ENCODE measurements around the gene GAS7. TPM values are rescaled to one million over a fixed set of nuclear protein-coding genes. Genes with fewer than 3 reads are reported as not detected.

Gene GAS7
- total and polyA plus RNA-seq, 2 donors (not counting 1 experiment from before 2014, with no cell fraction given): 3.4 to 13.6 TPM

GRCh38 chr17:10161386-10161785 lies 37.0 kb downstream of the GAS7 start:
- no peak overlapping the region for H3K27ac Mint-ChIP-seq
- DNase-seq (no peak), ATAC-seq (ENCODE audit: low read depth) (no peak)
- Histone ChIP-seq H3K36me3 (replicated peaks in 1 of 2; ENCODE audit: control extremely low read depth in 1 of 2, control insufficient read depth in 1 of 2, extremely low read depth in 1 of 2, insufficient read depth in 2 of 2, low read length in 1 of 2) (no peaks in the 10 kb centered on the region), H2AFZ (ENCODE audit: insufficient read depth, low read depth, low read length, poor library complexity, severe bottlenecking) (no peak overlapping the region), H3K79me2 (ENCODE audit: control insufficient read depth, insufficient read depth, low read length) (no peaks in the 10 kb centered on the region), H3K4me2 (replicated peaks; ENCODE audit: low read depth, low read length, poor library complexity, severe bottlenecking) (no peak overlapping the region), H4K20me1 (ENCODE audit: control insufficient read depth, insufficient read depth, low read length, poor library complexity, severe bottlenecking) (no peaks in the 10 kb centered on the region), H3K9me3 (ENCODE audit: control extremely low read depth in 1 of 3, control insufficient read depth in 2 of 3, insufficient read depth in 1 of 3, low read length in 2 of 3) (no peaks in the 10 kb centered on the region), H3K4me3 (ENCODE audit: control extremely low read depth in 1 of 5, extremely low read depth in 1 of 5, insufficient read depth in 1 of 5, low read depth in 2 of 5, low read length in 4 of 5) (no peak overlapping the region), H3K27me3 (replicated peaks in 1 of 4; ENCODE audit: control extremely low read depth in 1 of 4, control insufficient read depth in 3 of 4, insufficient read depth in 4 of 4, low read length in 3 of 4) (no peaks in the 10 kb centered on the region), H3K4me1 (ENCODE audit: control insufficient read depth in 2 of 2, insufficient read depth in 2 of 2, low read length in 2 of 2) (peaks cover 19% of the 10 kb centered on the region in 2 donors), H3K27ac (ENCODE audit: low read length in 2 of 2) (no peak overlapping the region), H3K9ac (ENCODE audit: low read length) (no peak overlapping the region)
- H3K4me3 Mint-ChIP-seq: no peak overlapping the region
- intact Hi-C loops (cut with micrococcal nuclease): no loop called here
- ChIA-PET POLR2A (no interaction called here), CTCF (interaction anchor here (1.6 kb wide), 1 partner anchor 10 kb away, joined by 3 read pairs; no protein-coding TSS in a partner anchor)
- TF ChIP-seq EZH2 (IDR thresholded peaks at IDR 0.05; ENCODE audit: borderline replicate concordance, insufficient read depth, low read depth, low read length, poor library complexity, severe bottlenecking) (no peak), CTCF (IDR thresholded peaks at IDR 0.05) (no peak)
- WGBS (ENCODE audit: insufficient coverage): 96% methylated on average over 5 of the region's 5 CpGs
- H3K9me3 Mint-ChIP-seq (ENCODE audit: insufficient read depth): no peaks in the 10 kb centered on the region
- H3K27me3 Mint-ChIP-seq: no peaks in the 10 kb centered on the region
- H3K4me1 Mint-ChIP-seq: peaks cover 28% of the 10 kb centered on the region

- Histone ChIP-seq H3K9me3 (ENCODE audit: control extremely low read depth in 1 of 3, control insufficient read depth in 2 of 3, insufficient read depth in 1 of 3, low read length in 2 of 3) (no peaks in the 10 kb centered on the region), H3K36me3 (replicated peaks in 1 of 2; ENCODE audit: control extremely low read depth in 1 of 2, control insufficient read depth in 1 of 2, extremely low read depth in 1 of 2, insufficient read depth in 2 of 2, low read length in 1 of 2) (no peaks in the 10 kb centered on the region), H3K9ac (ENCODE audit: low read length) (peak overlapping the region; percentile 24), H3K4me1 (ENCODE audit: control insufficient read depth in 2 of 2, insufficient read depth in 2 of 2, low read length in 2 of 2) (peaks cover 25 to 31% of the 10 kb centered on the region in 2 donors), H3K4me3 (ENCODE audit: control extremely low read depth in 1 of 5, extremely low read depth in 1 of 5, insufficient read depth in 1 of 5, low read depth in 2 of 5, low read length in 4 of 5) (peak overlapping the region in 1 of 5 experiments; percentile 25), H3K27me3 (replicated peaks in 1 of 4; ENCODE audit: control extremely low read depth in 1 of 4, control insufficient read depth in 3 of 4, insufficient read depth in 4 of 4, low read length in 3 of 4) (no peaks in the 10 kb centered on the region), H3K27ac (ENCODE audit: low read length in 2 of 2) (peak overlapping the region; percentile 82 to 88), H4K20me1 (ENCODE audit: control insufficient read depth, insufficient read depth, low read length, poor library complexity, severe bottlenecking) (no peaks in the 10 kb centered on the region), H3K4me2 (replicated peaks; ENCODE audit: low read depth, low read length, poor library complexity, severe bottlenecking) (peak overlapping the region; percentile 60), H2AFZ (ENCODE audit: insufficient read depth, low read depth, low read length, poor library complexity, severe bottlenecking) (peak overlapping the region; percentile 65), H3K79me2 (ENCODE audit: control insufficient read depth, insufficient read depth, low read length) (no peaks in the 10 kb centered on the region)
- peak overlapping the region; percentile 80 for H3K4me3 Mint-ChIP-seq
- peaks cover 30% of the 10 kb centered on the region for H3K4me1 Mint-ChIP-seq
- no peaks in the 10 kb centered on the region for H3K9me3 Mint-ChIP-seq (ENCODE audit: insufficient read depth)
- intact Hi-C loops (cut with micrococcal nuclease): loop anchor here (2.0 to 5.0 kb wide), 2 partner anchors 42 to 95 kb away; no protein-coding TSS in a partner anchor
- TF ChIP-seq EZH2 (IDR thresholded peaks at IDR 0.05; ENCODE audit: borderline replicate concordance, insufficient read depth, low read depth, low read length, poor library complexity, severe bottlenecking) (no peak), CTCF (IDR thresholded peaks at IDR 0.05) (no peak)
- POLR2A ChIA-PET: no interaction called here
- ATAC-seq (ENCODE audit: low read depth) (peak; percentile 79), DNase-seq (peak; percentile 83)
- CTCF ChIA-PET: interaction anchor here (1.2 to 1.4 kb wide), 2 partner anchors 8 to 42 kb away, joined by 3 read pairs; no protein-coding TSS in a partner anchor
- WGBS (ENCODE audit: insufficient coverage): 0% methylated on average over 3 of the region's 11 CpGs
- peak overlapping the region; percentile 98 for H3K27ac Mint-ChIP-seq
- no peaks in the 10 kb centered on the region for H3K27me3 Mint-ChIP-seq
These were observed 41.3 kb downstream of the GAS7 start for GRCh38 chr17:10156948-10157607.

All from B cell (primary cell).